GM12872 (cell line): ENCODE measurements around the gene P4HA2.

Experiments used
- TF ChIP-seq, protein P1 (sequence below): IDR thresholded peaks from 3 replicates; pipeline ENCODE4 v1.5.1; 2011; ENCODE audit warnings: low read depth, mild to moderate bottlenecking, low read length, moderate library complexity; ENCODE audit not compliant: insufficient read depth

P4HA2 gene

DNA sequence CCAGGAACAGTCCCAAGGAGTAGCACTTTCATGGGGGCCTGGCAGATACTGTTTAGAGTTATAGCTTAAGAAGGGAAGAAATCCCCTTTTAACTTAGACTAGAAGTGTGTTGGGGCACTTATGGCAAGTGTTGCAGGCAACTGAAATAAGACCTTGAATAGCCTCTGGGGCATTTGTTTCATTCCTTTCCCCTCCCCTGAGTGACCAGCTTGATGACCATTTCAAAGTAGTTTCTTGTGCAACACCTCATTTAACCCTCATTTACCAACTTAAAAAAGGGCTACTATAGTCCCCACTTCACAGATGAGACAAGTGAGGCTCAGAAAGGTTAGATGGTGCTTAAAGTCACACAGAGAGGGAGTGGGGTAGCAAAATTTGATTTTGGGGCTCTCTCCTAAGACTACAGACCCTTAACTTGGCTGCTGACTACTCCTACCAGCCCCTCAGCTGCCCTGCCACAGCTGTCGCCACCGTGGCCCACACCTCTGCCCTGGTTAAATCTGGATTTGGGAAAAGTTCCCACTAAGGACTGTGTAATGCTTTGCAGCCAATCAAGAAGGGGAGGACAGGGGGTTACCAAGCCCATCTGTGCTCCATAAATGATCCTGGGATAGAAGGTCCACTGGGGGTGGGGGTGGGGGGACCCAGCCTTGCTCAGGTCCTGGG is 35.4 kb upstream of the P4HA2 start:
- TF ChIP-seq, protein P1, sequence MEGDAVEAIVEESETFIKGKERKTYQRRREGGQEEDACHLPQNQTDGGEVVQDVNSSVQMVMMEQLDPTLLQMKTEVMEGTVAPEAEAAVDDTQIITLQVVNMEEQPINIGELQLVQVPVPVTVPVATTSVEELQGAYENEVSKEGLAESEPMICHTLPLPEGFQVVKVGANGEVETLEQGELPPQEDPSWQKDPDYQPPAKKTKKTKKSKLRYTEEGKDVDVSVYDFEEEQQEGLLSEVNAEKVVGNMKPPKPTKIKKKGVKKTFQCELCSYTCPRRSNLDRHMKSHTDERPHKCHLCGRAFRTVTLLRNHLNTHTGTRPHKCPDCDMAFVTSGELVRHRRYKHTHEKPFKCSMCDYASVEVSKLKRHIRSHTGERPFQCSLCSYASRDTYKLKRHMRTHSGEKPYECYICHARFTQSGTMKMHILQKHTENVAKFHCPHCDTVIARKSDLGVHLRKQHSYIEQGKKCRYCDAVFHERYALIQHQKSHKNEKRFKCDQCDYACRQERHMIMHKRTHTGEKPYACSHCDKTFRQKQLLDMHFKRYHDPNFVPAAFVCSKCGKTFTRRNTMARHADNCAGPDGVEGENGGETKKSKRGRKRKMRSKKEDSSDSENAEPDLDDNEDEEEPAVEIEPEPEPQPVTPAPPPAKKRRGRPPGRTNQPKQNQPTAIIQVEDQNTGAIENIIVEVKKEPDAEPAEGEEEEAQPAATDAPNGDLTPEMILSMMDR, result no peak

DNA sequence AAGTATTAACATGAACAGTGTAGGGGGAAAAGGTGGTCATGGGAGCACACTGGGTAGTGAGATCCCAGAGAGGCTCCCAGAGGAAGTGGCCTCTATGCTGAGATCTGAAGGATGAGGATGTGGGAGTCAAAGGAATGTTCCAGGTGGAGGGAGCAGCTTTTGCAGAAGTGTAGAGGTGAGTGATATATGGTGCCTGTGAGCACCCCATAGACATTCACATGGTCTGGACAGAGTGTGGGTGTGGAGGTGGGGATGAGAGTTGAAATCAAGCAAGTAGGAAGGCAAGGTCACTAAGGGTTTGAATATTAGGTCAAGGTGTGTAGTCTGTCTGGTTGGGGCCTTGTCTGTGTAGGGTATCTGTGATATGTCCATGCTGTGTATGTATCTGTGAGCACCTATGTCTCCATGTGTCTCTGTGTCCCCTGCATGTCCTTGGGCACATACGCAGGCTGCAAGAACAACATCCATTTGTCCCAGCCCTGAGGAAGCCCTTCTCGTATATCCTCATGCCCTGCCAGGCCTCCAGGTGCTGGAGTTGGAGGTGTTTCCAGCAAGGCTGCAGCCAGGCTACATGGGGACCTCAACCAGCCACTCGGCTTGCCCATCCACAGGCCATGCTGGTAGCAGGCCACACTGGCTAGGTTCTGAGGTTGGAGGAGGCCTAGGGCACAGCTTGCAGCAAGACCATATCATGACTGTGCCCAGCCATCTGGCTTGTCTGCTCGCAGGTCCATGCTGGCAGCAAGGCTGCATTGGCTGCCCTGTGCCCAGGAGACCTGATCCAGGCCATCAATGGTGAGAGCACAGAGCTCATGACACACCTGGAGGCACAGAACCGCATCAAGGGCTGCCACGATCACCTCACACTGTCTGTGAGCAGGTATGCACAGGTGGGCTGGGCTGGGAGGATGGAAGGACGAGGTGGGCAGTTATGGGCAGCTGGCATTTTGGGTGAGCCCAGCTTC is 34.5 kb upstream of the P4HA2 start:
- TF ChIP-seq, protein P1, result no peak

DNA sequence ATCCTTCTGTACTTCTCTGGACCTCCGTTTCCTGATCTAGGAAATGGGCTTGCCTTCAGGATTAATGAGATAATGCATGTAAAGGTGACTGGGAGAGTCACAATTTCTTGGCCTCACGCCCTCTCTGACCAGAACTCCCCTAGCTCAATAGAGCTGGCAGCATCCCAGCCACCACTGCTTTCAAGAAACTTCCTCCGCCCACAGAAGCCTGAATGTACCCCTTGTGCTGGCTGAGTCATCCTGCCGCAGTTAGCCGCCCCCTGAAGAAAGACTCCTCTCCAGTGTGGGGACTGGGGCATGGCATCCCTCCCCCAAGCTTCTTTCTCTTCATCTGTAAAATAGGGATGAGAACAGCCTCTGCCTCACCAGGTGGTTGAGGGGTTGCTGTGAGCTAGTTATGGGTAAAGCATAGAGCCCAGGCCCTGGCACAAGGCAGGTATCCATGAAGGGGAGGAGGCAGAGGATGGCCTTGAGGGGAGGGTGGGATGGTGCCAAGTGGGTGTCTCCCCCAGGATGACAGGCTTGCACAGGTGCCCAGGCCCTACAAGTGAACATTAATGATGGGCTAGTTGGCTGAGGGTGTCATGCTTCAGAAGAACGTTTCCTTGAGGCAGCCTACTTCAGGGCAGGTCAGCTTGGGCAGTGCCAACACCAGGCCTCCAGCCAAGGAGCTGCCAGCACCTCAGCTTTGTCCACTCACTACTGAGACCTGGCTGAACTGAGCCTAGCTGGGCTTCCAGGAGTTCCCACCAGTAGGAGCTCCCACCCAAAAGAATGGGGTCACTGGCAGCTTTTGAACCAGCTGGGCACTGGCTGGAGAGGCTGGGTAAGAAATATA is 33.3 kb upstream of the P4HA2 start:
- TF ChIP-seq, protein P1, result no peak

DNA sequence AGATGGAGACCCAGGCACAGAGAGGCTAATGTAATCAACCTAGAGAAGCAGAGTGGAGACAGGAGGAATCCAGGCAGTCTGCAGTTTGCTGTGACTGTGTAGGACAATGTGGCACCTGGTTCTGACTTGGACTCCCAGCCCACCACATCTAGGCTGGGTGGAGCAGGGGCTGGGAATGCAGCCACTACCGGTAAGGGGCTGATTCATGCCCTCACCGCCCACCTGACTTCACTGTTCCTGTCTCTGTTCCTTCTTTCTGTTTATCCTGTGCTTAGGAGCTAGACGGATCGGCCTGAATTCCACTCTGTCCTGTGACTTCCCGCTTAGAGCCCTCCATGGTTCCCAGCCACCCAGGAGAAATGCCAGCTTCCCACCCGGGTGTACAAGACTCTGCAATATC is 32.4 kb upstream of the P4HA2 start:
- TF ChIP-seq, protein P1, result no peak

DNA sequence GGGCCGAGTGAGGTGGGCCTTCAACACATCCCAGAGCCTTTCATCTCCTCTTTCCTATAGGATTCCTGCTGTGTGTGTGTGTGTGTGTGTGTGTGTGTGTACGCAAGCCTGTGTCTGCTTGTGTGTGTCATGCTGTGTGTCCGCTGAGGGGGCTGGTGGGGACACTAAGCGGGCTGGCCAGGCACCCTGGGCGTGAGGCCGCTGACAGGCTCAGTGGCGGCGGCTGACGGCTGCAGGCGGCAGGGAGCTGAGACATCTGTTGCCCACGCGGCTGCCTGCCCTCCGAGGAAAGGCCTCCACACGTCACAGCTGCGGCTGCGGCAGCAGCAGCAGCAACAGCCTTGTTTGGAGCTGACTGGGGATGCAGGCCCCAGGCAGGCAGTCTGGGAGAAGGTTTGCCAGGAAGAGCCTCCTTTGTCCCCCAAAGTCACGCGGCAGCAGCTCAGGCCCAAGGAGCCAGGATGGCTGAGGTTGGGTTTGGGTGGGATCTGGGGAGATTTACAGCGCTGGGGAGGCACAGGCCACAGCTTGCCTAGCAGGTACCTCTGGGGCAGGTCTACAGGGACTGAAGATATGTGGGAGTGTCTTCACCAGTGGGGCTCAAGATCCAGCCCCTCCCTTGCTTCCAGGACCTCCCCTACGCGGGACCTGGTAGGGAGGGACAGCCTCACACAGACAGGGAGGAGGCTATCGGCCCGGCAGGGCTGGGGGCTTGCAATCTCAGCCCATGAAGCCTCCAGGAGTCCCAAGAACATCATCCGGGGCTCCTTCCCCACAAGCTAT is 31.6 kb upstream of the P4HA2 start:
- TF ChIP-seq, protein P1, result no peak

DNA sequence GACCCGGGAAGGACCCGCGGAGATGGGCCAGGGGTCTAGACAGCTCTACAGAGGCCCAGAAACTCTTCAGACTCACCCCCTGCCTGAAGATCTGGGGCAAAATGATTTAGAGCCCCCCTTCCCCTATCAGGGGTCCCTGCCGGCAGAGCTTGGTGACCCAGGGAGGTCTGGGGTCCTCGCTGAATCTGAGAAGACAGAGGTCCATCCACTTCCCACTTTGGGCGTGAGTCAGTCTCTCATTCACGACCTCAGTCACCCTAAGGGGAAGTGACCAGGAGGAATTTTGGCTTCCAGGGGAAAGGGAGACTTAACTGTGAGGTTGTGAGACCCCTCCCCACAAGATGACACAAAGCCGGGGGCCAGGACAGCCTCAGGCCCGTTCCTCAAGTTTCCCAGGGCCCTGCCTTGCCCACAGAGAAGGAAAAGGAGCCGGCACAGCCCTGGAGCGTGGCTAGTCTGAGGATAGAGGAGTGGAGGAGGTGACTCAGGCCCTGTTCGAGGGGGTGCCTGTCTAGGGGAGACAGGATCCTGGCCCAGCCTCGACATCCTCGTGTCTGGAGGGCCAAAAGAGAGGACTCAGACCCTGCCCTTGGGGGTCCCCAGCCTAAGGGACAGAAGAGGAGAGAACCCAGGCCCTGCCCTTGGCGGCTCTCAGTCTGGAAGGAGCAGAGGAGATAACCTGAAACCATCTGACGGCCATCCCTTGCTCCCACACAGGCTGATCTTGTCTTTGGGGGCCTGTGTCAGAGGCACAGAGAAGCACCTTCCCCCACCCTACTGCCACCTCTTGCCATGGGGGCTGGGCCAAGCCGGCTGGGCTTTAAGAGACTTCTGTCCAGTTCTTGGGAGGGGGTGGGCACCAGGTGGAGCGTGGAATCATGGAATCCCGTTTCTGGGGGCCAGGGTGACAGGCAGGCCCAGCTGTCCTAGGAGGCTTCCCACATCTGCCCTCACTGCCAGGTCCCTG is 30.7 kb upstream of the P4HA2 start:
- TF ChIP-seq, protein P1, result no peak
